Activated naive CD4-positive, alpha-beta T cell treated with anti-CD3 and anti-CD28 coated beads, Interleukin-2, amount 50 U/mL, for 72 hours (primary cell): ENCODE results near the gene TIMM17B. TPM values are rescaled to one million over a fixed set of nuclear protein-coding genes. Genes with fewer than 3 reads are reported as not detected.
A peak's percentile ranks its signal among the peaks of the same experiment; 100 is the strongest.

Experiments
- ATAC-seq, 2 donors: fragments of 150-1000 bp; cut with Tn5 transposase; 2 replicates each; pipeline ENCODE4 v1.10.0; 2021; ENCODE audit warnings: mild to moderate bottlenecking in 2 of 2, moderate library complexity in 2 of 2
- DNase-seq, 2 donors: peaks; one replicate each; pipeline ENCODE4 v3.0.0; 2021 to 2022; ENCODE audit warnings: low spot score in 2 of 2
- H3K27ac Mint-ChIP-seq, 2 donors: one replicate each; pipeline ENCODE4 v1.8.0; 2022; ENCODE audit warnings: mild to moderate bottlenecking in 2 of 2, mixed read lengths in 2 of 2
- H3K36me3 Mint-ChIP-seq, 2 donors: one replicate each; pipeline ENCODE4 v1.8.0; 2022; ENCODE audit warnings: mixed read lengths in 2 of 2
- H3K9me3 Mint-ChIP-seq, 2 donors: one replicate each; pipeline ENCODE4 v1.8.0; 2022; ENCODE audit warnings: mixed read lengths in 2 of 2
- total RNA-seq, 2 donors: library from RNA; stranded (reverse); gene quantifications; one replicate each; pipeline ENCODE4 v1.2.3, GENCODE V29; 2022

The TIMM17B gene
- total RNA-seq, result 10 to 100 TPM; 61.4 to 86.4 TPM

GRCh38 chrX:48897625-48898306 lies at the start of gene TIMM17B, which contains the start of gene PQBP1:
TIMM17B (minus strand) TSS chrX:48897768; CDS start chrX:48897749, 19 bp downstream.
PQBP1 (plus strand) TSS chrX:48897930; CDS start chrX:48898510, 580 bp downstream.
- H3K36me3 Mint-ChIP-seq, result peaks cover 0 to 16% of the 10 kb centered on the region in 2 donors
- DNase-seq (peak; percentile 84 to 89), ATAC-seq (peak; percentile 90)
- no peaks in the 10 kb centered on the region for H3K9me3 Mint-ChIP-seq
- H3K27ac Mint-ChIP-seq, result peak within 1 kb of the TSS; percentile 94 to 96

GRCh38 chrX:48945517-48946348 lies 48.2 kb upstream of the TIMM17B start:
- DNase-seq, result no peak
- peak in 1 of 2 donors; percentile 63 for ATAC-seq
- Mint-ChIP-seq H3K27ac (peak overlapping the region in 1 of 2 donors; percentile 64), H3K36me3 (peaks cover 14 to 26% of the 10 kb centered on the region in 2 donors), H3K9me3 (no peaks in the 10 kb centered on the region)

- ATAC-seq, result peak in 1 of 2 donors; percentile 17
- no peaks in the 10 kb centered on the region for H3K9me3 Mint-ChIP-seq
- peaks cover 14 to 35% of the 10 kb centered on the region in 2 donors for H3K36me3 Mint-ChIP-seq
- peak overlapping the region; percentile 87 to 96 for H3K27ac Mint-ChIP-seq
- no peak for DNase-seq
These were observed 45.3 kb upstream of the TIMM17B start for GRCh38 chrX:48942895-48943294.

GRCh38 chrX:48940404-48940955 lies 42.9 kb upstream of the TIMM17B start:
- ATAC-seq, result no peak
- no peak for DNase-seq

GRCh38 chrX:48939524-48940228 lies 42.1 kb upstream of the TIMM17B start:
- peak overlapping the region; percentile 94 to 97 for H3K27ac Mint-ChIP-seq
- peaks cover 19 to 50% of the 10 kb centered on the region in 2 donors for H3K36me3 Mint-ChIP-seq
- no peak for ATAC-seq
- no peaks in the 10 kb centered on the region for H3K9me3 Mint-ChIP-seq
- DNase-seq, result no peak

More at GRCh38 chrX:48940404-48940955, 42.9 kb upstream of the TIMM17B start:
- Mint-ChIP-seq H3K27ac (peak overlapping the region; percentile 90 to 97), H3K36me3 (peaks cover 14 to 41% of the 10 kb centered on the region in 2 donors), H3K9me3 (no peaks in the 10 kb centered on the region)

- ATAC-seq, result peak; percentile 51 to 65
- peaks cover 27 to 51% of the 10 kb centered on the region in 2 donors for H3K36me3 Mint-ChIP-seq
- peak overlapping the region; percentile 94 to 97 for H3K27ac Mint-ChIP-seq
These were observed 41.3 kb upstream of the TIMM17B start for GRCh38 chrX:48938721-48939425.

GRCh38 chrX:48937054-48937907 lies 39.7 kb upstream of the TIMM17B start:
- ATAC-seq (peak; percentile 63 to 74), DNase-seq (peak; percentile 80 to 92)
- Mint-ChIP-seq H3K27ac (peak overlapping the region; percentile 94 to 97), H3K9me3 (no peaks in the 10 kb centered on the region), H3K36me3 (peaks cover 28 to 52% of the 10 kb centered on the region in 2 donors)

More at GRCh38 chrX:48938721-48939425, 41.3 kb upstream of the TIMM17B start:
- H3K9me3 Mint-ChIP-seq, result no peaks in the 10 kb centered on the region
- peak; percentile 67 to 82 for DNase-seq

- ATAC-seq, result peak in 1 of 2 donors; percentile 3
- Mint-ChIP-seq H3K9me3 (no peaks in the 10 kb centered on the region), H3K27ac (peak overlapping the region; percentile 94 to 97), H3K36me3 (peaks cover 22 to 44% of the 10 kb centered on the region in 2 donors)
- DNase-seq, result no peak
These were observed 39.0 kb upstream of the TIMM17B start for GRCh38 chrX:48936429-48937053.

GRCh38 chrX:48935301-48935670 lies 37.7 kb upstream of the TIMM17B start:
- no peak for DNase-seq
- Mint-ChIP-seq H3K9me3 (no peaks in the 10 kb centered on the region), H3K36me3 (peaks cover 20 to 39% of the 10 kb centered on the region in 2 donors), H3K27ac (peak overlapping the region; percentile 97)
- no peak for ATAC-seq

GRCh38 chrX:48934581-48935300 lies 37.2 kb upstream of the TIMM17B start:
- no peaks in the 10 kb centered on the region for H3K9me3 Mint-ChIP-seq
- peak in 1 of 2 donors; percentile 60 for DNase-seq
- H3K36me3 Mint-ChIP-seq, result peaks cover 20 to 38% of the 10 kb centered on the region in 2 donors
- H3K27ac Mint-ChIP-seq, result peak overlapping the region; percentile 97
- ATAC-seq, result peak; percentile 1 to 30

- H3K27ac Mint-ChIP-seq, result peak overlapping the region; percentile 97
- H3K36me3 Mint-ChIP-seq, result peaks cover 20 to 38% of the 10 kb centered on the region in 2 donors
- ATAC-seq, result peak in 1 of 2 donors; percentile 26
- no peaks in the 10 kb centered on the region for H3K9me3 Mint-ChIP-seq
- no peak for DNase-seq
These were observed 36.2 kb upstream of the TIMM17B start for GRCh38 chrX:48933757-48934156.

- no peak overlapping the region for H3K27ac Mint-ChIP-seq
- H3K36me3 Mint-ChIP-seq, result peaks cover 2 to 19% of the 10 kb centered on the region in 2 donors
- no peak for DNase-seq
- ATAC-seq, result no peak
- H3K9me3 Mint-ChIP-seq, result no peaks in the 10 kb centered on the region
These were observed 30.3 kb upstream of the TIMM17B start for GRCh38 chrX:48927736-48928382.

GRCh38 chrX:48927123-48927522 lies 29.6 kb upstream of the TIMM17B start:
- H3K36me3 Mint-ChIP-seq, result peaks cover 0 to 16% of the 10 kb centered on the region in 2 donors
- no peak overlapping the region for H3K27ac Mint-ChIP-seq
- no peak for ATAC-seq
- DNase-seq, result no peak
- no peaks in the 10 kb centered on the region for H3K9me3 Mint-ChIP-seq
